Glomerular endothelial cell (primary cell): ENCODE results near the gene ARAP2. TPM values are rescaled to one million over a fixed set of nuclear protein-coding genes. Genes with fewer than 3 reads are reported as not detected.

Experiments
- DNase-seq: peaks from one replicate; pipeline ENCODE4 v3.0.0-alpha.2; 2011; ENCODE audit warnings: low read depth, low spot score; ENCODE audit errors: extremely low read depth
- total RNA-seq: library from RNA; depleted of rRNA; stranded (reverse); fragments of >200 nt; gene quantifications from 2 replicates; pipeline ENCODE4 v1.2.3, GENCODE V29; 2015

ARAP2 gene, protein sequence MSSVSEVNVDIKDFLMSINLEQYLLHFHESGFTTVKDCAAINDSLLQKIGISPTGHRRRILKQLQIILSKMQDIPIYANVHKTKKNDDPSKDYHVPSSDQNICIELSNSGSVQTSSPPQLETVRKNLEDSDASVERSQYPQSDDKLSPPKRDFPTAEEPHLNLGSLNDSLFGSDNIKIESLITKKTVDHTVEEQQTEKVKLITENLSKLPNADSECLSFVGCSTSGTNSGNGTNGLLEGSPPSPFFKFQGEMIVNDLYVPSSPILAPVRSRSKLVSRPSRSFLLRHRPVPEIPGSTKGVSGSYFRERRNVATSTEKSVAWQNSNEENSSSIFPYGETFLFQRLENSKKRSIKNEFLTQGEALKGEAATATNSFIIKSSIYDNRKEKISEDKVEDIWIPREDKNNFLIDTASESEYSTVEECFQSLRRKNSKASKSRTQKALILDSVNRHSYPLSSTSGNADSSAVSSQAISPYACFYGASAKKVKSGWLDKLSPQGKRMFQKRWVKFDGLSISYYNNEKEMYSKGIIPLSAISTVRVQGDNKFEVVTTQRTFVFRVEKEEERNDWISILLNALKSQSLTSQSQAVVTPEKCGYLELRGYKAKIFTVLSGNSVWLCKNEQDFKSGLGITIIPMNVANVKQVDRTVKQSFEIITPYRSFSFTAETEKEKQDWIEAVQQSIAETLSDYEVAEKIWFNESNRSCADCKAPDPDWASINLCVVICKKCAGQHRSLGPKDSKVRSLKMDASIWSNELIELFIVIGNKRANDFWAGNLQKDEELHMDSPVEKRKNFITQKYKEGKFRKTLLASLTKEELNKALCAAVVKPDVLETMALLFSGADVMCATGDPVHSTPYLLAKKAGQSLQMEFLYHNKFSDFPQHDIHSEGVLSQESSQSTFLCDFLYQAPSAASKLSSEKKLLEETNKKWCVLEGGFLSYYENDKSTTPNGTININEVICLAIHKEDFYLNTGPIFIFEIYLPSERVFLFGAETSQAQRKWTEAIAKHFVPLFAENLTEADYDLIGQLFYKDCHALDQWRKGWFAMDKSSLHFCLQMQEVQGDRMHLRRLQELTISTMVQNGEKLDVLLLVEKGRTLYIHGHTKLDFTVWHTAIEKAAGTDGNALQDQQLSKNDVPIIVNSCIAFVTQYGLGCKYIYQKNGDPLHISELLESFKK (N-terminal part only)
- total RNA-seq, result 0.58 and 1.4 TPM in 2 replicates

DNA sequence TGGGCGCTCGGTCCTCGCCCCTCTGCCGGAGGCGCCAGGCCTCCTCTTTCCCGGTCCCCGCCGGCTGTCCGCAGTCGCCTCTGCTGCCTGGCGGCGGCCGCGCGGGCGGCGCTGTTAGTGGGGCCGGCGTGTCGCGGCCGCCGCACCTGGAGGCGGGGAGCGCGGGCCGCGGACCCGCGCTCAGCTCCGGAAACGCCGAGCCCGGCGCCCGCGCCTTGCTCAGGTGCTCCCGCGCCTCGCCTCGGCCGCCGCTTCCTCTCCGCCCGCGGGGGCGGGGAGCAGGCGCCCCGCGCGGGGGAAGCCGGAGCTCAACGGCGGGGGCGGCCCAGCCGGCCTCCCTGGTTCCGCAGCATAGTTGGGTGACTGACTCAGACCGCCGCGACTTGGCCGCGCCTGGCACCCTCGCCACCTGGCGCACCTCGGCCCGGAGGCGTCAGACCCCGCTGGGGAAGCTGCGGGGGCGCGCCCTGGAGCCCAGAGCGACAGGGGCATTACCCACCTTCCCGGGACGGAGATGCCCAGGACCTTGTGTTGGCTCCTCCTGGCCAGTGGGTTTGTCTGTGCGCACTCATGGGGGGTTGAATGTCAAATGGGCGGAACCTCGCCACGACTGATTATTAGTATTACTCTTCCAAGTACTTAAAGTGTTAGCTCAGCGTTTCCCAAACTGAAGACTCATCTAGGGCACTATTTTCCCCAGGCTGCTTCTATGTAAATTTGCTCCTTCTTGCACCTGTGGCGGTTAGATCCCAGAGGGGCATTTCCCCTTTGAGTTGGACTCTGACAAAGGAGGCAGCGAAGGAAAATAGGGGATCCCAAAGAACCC lies at the start of gene ARAP2:
TSS of gene ARAP2 (minus strand) at position 258 of the 826 bp plus-strand sequence. CDS start 15,028 bp downstream, outside the sequence.
- DNase-seq, result no peak

DNA sequence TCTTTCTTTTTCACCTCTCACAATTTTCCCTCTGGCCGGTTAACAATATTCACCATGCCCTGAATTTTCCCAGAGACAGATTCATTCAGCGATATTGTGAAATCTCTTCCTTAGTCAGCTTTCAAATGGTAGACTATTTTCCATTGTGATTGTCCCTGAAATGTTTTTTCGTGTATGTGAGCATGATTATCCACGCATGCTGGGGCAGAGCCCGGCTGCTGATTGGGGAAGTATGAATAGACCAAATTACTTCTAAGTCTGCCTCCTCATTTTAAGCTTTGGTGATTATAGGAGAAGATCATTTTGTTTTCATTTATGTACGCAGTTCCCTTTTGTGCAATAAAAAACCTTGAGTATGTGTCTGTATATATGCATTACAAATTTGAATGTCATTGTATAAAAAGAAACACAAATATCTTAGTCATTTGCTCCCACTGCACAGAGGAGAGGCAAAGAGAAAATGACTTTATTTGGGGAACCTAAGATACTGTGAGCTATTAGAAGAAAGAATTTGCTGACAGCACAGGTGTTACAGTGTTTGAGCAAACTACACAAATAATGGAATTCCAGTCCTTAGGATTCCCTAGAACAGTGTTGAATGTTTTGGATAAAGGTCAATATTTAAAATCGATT lies 48.4 kb upstream of the ARAP2 start:
- no peak for DNase-seq

DNA sequence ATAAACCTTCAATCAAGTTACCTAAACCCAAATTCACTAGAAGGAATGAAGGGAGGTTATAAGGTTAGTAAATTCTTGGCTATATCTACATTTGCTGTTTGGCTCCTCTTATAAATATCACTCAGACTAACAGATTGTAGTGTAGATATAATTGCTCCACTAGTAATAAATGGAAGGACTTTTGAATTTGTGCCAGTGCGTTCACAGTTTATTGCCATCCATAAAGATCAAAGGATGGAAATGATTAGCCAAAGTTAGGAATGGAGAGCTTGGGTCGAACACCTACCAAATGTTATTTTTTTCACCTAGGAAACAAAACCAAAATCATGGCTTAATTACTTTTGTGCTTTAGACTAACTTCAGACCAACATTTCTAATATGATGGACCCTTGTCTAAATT lies 46.3 kb upstream of the ARAP2 start:
- DNase-seq, result no peak

DNA sequence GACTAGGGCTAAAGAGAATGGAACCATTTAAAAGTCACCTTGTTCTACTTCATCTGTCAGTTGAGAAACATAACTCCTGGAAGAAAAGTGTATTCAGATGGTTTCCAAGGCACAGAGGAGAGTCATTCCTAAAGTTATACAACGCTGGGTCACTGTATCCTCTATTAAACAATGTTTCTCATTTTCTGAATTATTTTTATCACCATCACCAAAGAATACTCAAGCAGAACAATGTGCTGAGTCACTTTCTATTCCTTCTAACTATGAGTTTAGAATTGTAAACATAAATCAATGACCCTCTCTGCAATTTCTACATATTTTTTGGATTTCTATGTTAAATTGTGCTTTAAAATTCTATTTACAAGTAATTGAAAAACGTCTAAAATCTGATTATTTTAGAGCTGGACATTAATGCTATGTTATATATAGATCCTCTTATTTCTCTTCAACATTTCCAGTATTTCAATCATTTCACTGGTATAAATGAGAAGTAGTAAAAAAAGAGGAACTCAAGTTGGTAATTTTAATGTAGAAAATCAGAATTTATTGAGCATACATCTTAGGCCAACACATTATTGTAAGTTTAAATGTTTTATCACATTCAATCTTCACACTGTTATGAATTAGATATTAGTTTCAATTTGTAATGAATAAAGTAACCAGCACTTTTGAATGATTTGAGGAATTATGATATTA lies 44.6 kb upstream of the ARAP2 start:
- no peak for DNase-seq

DNA sequence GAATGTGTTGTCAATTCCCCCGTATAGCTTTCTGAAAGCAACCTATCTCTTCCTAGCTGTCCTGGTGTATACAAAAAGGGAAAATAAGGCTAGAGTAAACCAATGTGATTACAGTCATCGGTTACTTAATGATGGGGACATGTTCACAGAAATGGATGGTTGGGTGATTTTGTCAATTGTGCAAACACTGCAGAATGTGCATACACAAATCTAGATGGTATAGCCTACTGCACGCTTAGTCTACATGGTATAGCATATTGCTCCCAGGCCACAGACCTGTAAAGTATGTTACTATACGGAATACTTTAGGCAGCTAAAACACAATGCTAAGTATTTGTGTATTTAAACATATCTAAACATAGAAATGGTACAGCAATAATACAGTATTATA lies 42.2 kb upstream of the ARAP2 start:
- no peak for DNase-seq

DNA sequence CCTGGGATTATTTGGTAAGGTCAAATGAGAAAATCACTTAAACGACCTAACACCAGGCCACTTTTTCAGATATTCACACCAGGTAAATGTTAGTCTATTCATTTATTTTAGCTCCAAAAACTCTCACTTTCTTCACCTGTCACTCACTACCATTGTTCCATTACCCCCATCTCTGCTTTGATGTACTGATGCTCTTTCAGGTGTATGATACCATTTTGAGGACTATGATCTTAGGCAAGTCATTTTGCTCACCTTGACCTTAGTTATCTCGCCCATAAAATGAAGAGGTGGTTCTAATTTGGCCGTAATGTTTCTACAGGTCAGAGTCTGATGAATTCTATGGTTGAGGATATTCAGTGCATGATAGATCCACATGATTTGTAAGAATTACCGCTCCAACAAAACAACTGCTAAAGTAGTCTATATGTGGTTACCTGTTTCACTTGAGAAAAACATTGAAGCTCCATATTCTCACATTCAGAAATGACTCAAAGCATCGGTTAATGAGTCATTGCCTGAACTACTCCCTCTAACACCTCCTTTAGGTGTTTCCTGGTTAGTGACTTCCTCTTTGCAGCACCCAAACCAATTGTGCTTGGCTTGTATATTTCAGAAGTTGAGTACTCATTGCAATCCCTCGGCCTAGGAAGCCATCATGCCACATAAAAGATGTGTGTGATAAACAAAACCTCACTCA lies 41.6 kb upstream of the ARAP2 start:
- DNase-seq, result no peak

DNA sequence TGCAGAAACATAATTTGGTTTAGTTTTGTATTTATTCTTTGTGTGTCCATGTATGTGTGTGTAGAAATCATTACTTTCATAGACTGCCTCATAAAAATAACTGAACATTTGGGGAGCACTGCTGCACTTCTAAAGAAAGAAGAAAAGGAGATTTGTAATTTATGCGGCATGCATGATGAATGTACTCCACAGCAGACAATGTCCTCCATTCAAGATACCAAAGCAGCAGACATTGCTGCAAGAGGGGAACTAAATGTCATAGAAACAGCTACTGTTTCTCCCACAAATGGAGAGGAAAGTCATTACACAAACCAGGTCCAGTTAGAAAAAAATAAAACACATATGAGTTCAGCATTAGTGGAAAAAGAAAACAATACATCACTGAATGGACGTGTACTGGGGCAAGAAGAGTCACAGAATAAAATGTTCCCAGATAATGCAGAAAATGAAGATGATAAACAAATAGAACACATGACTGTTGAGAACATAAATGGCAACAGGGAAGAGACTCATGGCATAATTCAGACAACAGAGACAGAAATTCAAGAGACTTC lies 39.7 kb upstream of the ARAP2 start:
- no peak for DNase-seq

DNA sequence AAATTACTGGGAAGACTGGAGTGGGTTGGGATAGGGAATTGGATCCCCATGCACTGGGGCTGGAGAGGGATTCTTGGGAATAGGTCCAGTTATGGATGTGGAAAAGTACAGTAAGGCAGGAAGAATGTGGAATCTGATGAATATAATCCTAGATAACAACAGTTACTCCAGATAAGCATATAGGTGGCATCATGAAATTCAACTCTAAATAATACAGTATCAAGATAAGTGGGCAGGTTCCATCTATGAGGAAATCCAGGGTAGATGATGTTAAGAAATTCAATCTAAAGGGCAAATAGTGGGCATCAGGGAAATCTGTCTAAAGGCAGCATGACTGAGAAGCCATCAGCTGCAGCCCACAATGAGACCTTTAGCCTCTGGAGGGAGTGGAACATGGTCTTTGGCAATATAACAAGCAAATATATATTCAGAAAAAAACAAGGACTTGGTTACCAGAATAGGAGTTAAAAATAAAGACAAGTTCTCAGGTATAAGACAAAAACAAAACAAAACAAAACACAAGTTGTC lies 38.3 kb upstream of the ARAP2 start:
- no peak for DNase-seq

DNA sequence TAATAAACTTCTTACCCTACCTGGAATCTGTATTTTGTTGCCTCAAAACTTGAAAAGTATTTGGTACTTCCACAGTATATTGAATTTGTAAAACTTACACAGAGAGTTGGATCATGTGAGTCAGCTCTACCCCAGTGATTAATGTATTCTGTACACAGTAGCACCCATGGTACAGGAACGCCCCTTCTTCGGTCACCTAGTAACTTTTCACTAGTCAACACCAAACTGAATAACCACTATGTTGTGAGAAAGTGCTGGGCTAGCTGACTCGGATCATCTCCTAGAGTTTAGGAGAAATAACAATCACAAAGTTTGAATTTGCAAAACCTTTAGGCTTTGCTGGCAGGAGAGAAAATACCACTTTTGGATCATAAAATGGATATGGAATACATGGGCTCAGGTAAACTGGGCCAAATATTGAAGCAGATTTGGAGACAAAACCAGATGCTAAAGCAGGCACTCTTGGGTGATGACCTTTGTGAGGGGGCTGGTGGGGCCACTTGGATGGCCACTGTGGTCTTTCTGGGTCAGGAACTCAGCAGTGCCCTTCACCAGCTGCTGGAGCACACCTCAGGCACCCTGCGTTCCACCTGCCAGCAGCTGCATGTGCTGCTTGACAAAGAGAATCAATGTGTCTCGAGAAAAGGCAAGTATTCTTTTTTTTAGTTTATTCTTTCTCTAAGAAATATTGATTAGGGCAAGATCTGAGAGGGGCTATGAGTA lies 37.2 kb upstream of the ARAP2 start, which contains the start of gene DTHD1:
TSS of gene DTHD1 (plus strand) at position 233 of the 723 bp plus-strand sequence. CDS start at position 376, 143 bp downstream.
- DNase-seq, result no peak

DNA sequence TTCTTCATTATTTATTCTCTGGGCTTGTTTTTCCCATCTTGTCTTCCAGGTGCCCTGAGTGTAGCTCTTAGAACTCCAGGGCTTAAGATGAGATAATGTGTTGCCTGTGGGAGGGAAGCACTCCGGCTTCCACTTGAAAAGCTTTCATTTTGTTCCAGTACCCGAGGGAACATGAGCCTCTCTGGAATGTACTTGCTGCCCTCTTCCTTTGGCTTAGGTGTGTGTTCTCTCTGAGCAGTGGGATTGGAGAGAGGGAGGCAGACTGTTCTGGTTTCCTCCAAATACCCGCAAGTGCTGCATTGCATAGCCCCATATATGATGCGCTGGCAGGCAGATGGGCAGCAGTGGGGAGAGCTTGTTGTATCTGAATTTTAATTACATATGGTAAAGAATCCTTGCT lies 36.2 kb upstream of the ARAP2 start:
- no peak for DNase-seq

DNA sequence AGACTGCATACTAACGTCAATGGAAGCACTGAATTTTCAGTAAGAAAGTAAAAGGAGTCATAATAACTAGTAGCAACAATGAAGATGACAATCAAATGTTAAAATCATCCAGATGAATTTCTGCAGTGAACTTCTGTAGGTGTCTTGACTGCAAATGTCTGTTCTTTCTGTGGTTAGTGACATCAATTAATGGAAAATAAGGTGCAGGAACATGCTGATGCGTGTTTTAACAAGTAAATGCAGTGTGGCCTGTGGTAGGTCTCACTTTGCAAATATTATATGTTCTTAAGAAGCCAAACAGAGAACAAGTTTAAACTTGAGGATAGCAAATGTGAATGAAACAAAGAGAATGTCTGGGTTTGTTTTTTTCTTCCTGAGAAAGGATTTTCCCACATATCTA lies 34.5 kb upstream of the ARAP2 start:
- no peak for DNase-seq

DNA sequence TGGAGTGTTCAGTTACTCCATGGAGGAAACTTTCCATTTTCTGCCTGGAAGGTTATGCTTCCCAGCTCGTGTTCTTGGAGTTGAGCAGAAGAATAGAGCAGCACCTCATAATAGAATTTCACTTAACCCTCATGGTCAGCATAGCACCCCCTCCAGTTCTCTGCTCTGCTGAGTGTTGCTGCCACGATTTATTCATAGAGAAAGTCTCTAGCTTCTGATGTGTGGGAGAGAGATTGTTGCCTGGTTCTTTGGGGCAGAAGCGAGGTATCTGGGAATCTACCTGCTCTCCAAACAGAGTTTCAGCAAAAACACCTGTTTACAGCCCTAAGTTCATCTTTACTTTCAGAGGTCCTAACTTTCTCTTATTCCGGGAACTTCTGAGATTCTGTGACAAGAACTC lies 33.2 kb upstream of the ARAP2 start:
- DNase-seq, result no peak

DNA sequence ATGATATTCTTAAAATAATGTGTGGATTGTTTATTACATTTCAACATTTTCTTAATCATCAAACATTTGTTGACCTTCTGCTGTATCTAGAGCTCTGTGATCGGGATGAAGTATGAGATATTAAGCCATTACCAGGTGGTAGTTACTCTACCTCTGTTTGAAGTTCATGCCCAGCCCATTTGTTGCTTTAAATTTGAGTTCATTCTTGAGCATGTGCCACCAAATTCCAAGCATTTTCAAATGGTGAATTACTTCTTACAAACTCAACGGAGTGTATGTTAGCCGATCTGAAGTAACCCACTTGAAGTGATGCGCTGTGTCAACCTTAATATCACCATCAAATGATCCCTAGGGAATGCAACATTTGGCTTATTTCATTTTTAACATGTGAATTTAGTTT lies 29.8 kb upstream of the ARAP2 start:
- no peak for DNase-seq

DNA sequence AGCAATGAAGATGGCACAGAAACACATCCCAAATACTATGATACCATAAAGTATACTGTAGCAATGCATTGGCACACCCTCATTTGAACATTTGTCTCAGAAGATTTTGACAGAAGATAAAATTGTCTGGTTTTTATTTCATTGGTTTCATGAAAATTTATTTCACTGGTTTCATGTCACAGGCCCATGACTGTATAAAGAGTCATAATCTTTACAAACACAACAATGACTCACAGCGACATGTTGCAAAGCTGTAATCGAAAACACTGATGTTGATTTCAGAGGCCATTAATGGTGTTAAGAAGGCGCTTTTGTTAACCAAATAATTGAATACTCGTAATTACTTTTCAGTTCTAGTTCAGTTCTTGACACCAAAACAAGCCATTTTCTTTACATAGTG lies 29.0 kb upstream of the ARAP2 start:
- DNase-seq, result no peak

DNA sequence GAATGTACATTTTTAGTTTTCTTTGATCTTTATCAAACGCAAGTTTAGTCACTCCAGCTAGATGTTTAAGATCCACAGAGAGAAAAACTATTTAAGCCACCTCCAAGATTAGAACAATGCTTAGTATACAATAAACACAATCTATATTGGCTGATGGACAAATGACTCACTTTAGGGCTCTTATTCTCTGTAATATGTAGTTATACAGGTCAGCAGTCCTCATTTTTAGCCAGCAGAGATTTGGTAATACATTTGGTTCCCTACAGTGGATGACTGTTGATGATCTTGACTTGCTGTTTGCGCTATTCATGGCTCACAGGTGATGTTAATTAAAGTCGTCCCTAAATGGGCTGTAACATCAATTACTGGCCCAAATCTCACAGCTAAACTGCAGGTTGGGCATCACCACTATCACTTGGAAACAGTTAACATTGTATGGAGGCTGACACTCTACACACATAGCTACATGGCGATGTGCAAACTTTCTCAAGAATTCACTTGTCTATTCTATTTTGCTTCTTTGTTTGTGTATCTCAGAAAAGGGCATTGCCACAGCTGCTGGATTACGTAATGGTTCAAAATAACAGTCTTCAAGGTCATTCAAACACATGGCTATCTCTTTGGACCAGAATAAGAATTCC lies 25.3 kb upstream of the ARAP2 start:
- no peak for DNase-seq

DNA sequence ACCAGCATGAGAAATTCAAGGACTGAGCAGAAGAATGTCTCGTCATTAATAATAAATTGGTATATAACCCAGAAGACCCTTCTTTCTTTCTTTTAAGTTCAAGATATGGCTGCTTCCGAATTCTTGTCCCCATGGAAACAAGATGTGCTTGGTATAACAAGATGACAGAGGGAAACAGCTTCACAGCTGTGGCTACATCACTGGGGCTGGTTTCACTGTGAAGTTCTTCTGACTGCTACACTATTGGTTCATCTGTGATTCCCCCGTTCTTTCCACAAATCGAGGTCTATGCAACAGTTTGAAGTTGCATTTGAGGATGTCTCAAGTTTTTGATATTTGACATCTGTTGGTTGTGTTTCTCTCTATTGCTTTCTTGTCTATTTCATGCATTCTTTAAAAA lies 24.8 kb upstream of the ARAP2 start:
- DNase-seq, result no peak
